CD4-positive, alpha-beta T cell treated with Interleukin-15 for 4 hours (primary cell): ENCODE measurements around the gene TBX4.
"Not testable (repeated sequence)": the region's sequence is repeated elsewhere in the genome, so short reads cannot be mapped to it uniquely, and the experiment has no call there.

ENCODE experiments used
- DNase-seq: peaks from one replicate; pipeline ENCODE4 v3.0.0-alpha.2; 2020; ENCODE audit warnings: low spot score

TBX4 gene

GRCh38 chr17:61498042-61498994, 46.1 kb downstream of the TBX4 start:
- no peak for DNase-seq

- no peak for DNase-seq
These were observed 47.4 kb downstream of the TBX4 start for GRCh38 chr17:61499632-61500031.

- no peak for DNase-seq
These were observed 48.1 kb downstream of the TBX4 start for GRCh38 chr17:61500287-61500686.

- no peak for DNase-seq
These were observed 50.1 kb downstream of the TBX4 start for GRCh38 chr17:61502292-61502691.

- no peak for DNase-seq
These were observed 51.7 kb downstream of the TBX4 start for GRCh38 chr17:61503961-61504360.

GRCh38 chr17:61504697-61505096, 52.5 kb downstream of the TBX4 start:
- DNase-seq, result no peak

- DNase-seq, result no peak
These were observed 53.8 kb downstream of the TBX4 start for GRCh38 chr17:61505846-61506627.

GRCh38 chr17:61507383-61508066, 55.3 kb downstream of the TBX4 start:
- no peak for DNase-seq

GRCh38 chr17:61508912-61509311, 56.7 kb downstream of the TBX4 start:
- no peak for DNase-seq

- DNase-seq, result not testable (repeated sequence)
These were observed 57.2 kb downstream of the TBX4 start for GRCh38 chr17:61509454-61509853.

GRCh38 chr17:61510237-61510636, 58.0 kb downstream of the TBX4 start:
- no peak for DNase-seq

- no peak for DNase-seq
These were observed 58.8 kb downstream of the TBX4 start for GRCh38 chr17:61510991-61511390.

- no peak for DNase-seq
These were observed 59.4 kb downstream of the TBX4 start for GRCh38 chr17:61511480-61512182.

- no peak for DNase-seq
These were observed 62.3 kb downstream of the TBX4 start for GRCh38 chr17:61514491-61514890.

GRCh38 chr17:61517265-61517664, 65.0 kb downstream of the TBX4 start:
- DNase-seq, result no peak

GRCh38 chr17:61517843-61518606, 65.8 kb downstream of the TBX4 start:
- no peak for DNase-seq

GRCh38 chr17:61519139-61519538, 66.9 kb downstream of the TBX4 start:
- DNase-seq, result no peak

- DNase-seq, result no peak
These were observed 67.7 kb downstream of the TBX4 start for GRCh38 chr17:61519754-61520440.

GRCh38 chr17:61520897-61521296, 68.7 kb downstream of the TBX4 start:
- DNase-seq, result no peak

- DNase-seq, result no peak
These were observed 69.9 kb downstream of the TBX4 start for GRCh38 chr17:61522088-61522487.
